Neural cell (in vitro differentiated cells): Measurements from ENCODE around the gene DCTN4. TPM values are rescaled to one million over a fixed set of nuclear protein-coding genes. Genes with fewer than 3 reads are reported as not detected.

Source experiments
- H2AFZ ChIP-seq: fragments of 200-600, 300-800 bp; sonication (generic), shearing (Covaris generic); 2 replicates; pipeline ENCODE4 v1.6.0; 2014; ENCODE audit warnings: low read depth, mild to moderate bottlenecking, antibody characterized with exemption, low read length, moderate library complexity
- H3F3A ChIP-seq: fragments of 200-600 bp; shearing (Covaris generic); 2 replicates; pipeline ENCODE4 v1.6.1; 2016; ENCODE audit warnings: mild to moderate bottlenecking, moderate library complexity, mixed read lengths, antibody characterized with exemption, low read length; ENCODE audit not compliant: insufficient read depth, poor library complexity, severe bottlenecking
- H3K27ac ChIP-seq: fragments of 200-600, 300-800 bp; sonication (generic), shearing (Covaris generic); 2 replicates; pipeline ENCODE4 v1.5.1; 2014; ENCODE audit warnings: mild to moderate bottlenecking, low read length, moderate library complexity
- H3K27me3 ChIP-seq: fragments of 300-800, 200-600 bp; sonication (generic), shearing (Covaris generic); 2 replicates; pipeline ENCODE4 v1.6.0; 2014; ENCODE audit warnings: mild to moderate bottlenecking, low read depth, low read length, moderate library complexity; ENCODE audit not compliant: insufficient read depth
- H3K36me3 ChIP-seq: fragments of 300-800, 200-600 bp; sonication (generic), shearing (Covaris generic); 2 replicates; pipeline ENCODE4 v1.5.1; 2014; ENCODE audit warnings: mild to moderate bottlenecking, antibody characterized with exemption, low read length, moderate library complexity; ENCODE audit not compliant: insufficient read depth
- H3K4me2 ChIP-seq: fragments of 300-800, 200-600 bp; sonication (generic), shearing (Covaris generic); 2 replicates; pipeline ENCODE4 v1.6.0; 2014; ENCODE audit warnings: mild to moderate bottlenecking, low read length
- H3K4me3 ChIP-seq: fragments of 300-800, 200-600 bp; sonication (generic), shearing (Covaris generic); 2 replicates; pipeline ENCODE4 v1.5.1; 2014; ENCODE audit warnings: mild to moderate bottlenecking, low read length, moderate library complexity
- H3K79me2 ChIP-seq: fragments of 200-600 bp; shearing (Covaris generic); replicated peaks from 2 replicates; pipeline ENCODE4 v1.6.0; 2014; ENCODE audit warnings: mild to moderate bottlenecking, low read length, moderate library complexity; ENCODE audit not compliant: insufficient read depth
- H3K9ac ChIP-seq: fragments of 300-800, 200-600 bp; sonication (generic), shearing (Covaris generic); 2 replicates; pipeline ENCODE4 v1.6.1; 2016; ENCODE audit warnings: mild to moderate bottlenecking, low read length, mixed read lengths
- H3K9me2 ChIP-seq: fragments of 200-600 bp; shearing (Covaris generic); 2 replicates; pipeline ENCODE4 v1.6.1; 2016; ENCODE audit warnings: mild to moderate bottlenecking, low read length, mixed read lengths; ENCODE audit not compliant: insufficient read depth
- H3K9me3 ChIP-seq: fragments of 200-600, 300-800 bp; sonication (generic), shearing (Covaris generic); 2 replicates; pipeline ENCODE4 v1.6.1; 2016; ENCODE audit warnings: mild to moderate bottlenecking, mixed run types, low read length, moderate library complexity, mixed read lengths
- H4K20me1 ChIP-seq: fragments of 200-600 bp; shearing (Covaris generic); 2 replicates; pipeline ENCODE4 v1.6.1; 2016; ENCODE audit warnings: mild to moderate bottlenecking, mixed run types; ENCODE audit not compliant: insufficient read depth
- CTCF ChIP-seq: fragments of 450-650 bp; IDR thresholded peaks from 2 replicates; pipeline ENCODE4 v1.5.1; 2014; ENCODE audit warnings: antibody characterized with exemption, mild to moderate bottlenecking, moderate library complexity; ENCODE audit not compliant: poor library complexity, severe bottlenecking
- EP300 ChIP-seq: fragments of 450-650 bp; conservative IDR thresholded peaks from 2 replicates; pipeline ENCODE4 v1.6.1; 2014; ENCODE audit warnings: antibody characterized with exemption, mild to moderate bottlenecking, moderate library complexity; ENCODE audit not compliant: poor library complexity, severe bottlenecking
- EZH2 ChIP-seq: fragments of 200-600, 300-800 bp; shearing (Covaris generic), sonication (generic); IDR thresholded peaks from 2 replicates; pipeline ENCODE4 v1.6.1; 2014; ENCODE audit warnings: antibody characterized with exemption, low read length, borderline replicate concordance, mild to moderate bottlenecking; ENCODE audit not compliant: insufficient read depth, poor library complexity, severe bottlenecking
- MXI1 ChIP-seq: fragments of 450-650 bp; conservative IDR thresholded peaks from 2 replicates; pipeline ENCODE4 v1.6.1; 2014; ENCODE audit warnings: antibody characterized with exemption, mild to moderate bottlenecking; ENCODE audit not compliant: poor library complexity, severe bottlenecking
- POLR2AphosphoS5 ChIP-seq: IDR thresholded peaks from 2 replicates; pipeline ENCODE4 v1.6.1; 2012
- RAD21 ChIP-seq: fragments of 450-650 bp; conservative IDR thresholded peaks from 2 replicates; pipeline ENCODE4 v1.6.1; 2014; ENCODE audit warnings: antibody characterized with exemption, mild to moderate bottlenecking, moderate library complexity
- REST ChIP-seq: IDR thresholded peaks from 2 replicates; pipeline ENCODE4 v1.6.1; 2012; ENCODE audit warnings: borderline replicate concordance
- SMC3 ChIP-seq: fragments of 450-650 bp; conservative IDR thresholded peaks from 2 replicates; pipeline ENCODE4 v1.6.1; 2014; ENCODE audit warnings: antibody characterized with exemption, mild to moderate bottlenecking, moderate library complexity; ENCODE audit not compliant: poor library complexity
- TAF1 ChIP-seq: IDR thresholded peaks from 2 replicates; pipeline ENCODE4 v1.6.1; 2012; ENCODE audit warnings: low read depth
- polyA plus RNA-seq: library from polyadenylated mRNA; depleted of rRNA; stranded (reverse); fragments of >200 nt; gene quantifications from 2 replicates; pipeline ENCODE4 v1.2.3, GENCODE V29; 2014

DCTN4 gene
- polyA plus RNA-seq, 1 donor from 2014 or later: 117 TPM

GRCh38 chr5:150675069-150675468, 83.7 kb downstream of the DCTN4 start:
- Histone ChIP-seq H3K4me2 (no peak overlapping the region), H3K27me3 (peaks cover 30% of the 10 kb centered on the region)

GRCh38 chr5:150674341-150674821, 84.4 kb downstream of the DCTN4 start:
- Histone ChIP-seq H4K20me1 (no peaks in the 10 kb centered on the region), H3K27me3 (peaks cover 30% of the 10 kb centered on the region), H3K36me3 (no peaks in the 10 kb centered on the region), H3K27ac (no peak overlapping the region), H2AFZ (no peak overlapping the region), H3K79me2 (no peaks in the 10 kb centered on the region), H3F3A (no peaks in the 10 kb centered on the region), H3K4me2 (no peak overlapping the region), H3K4me3 (no peak overlapping the region), H3K9ac (no peak overlapping the region), H3K9me2 (no peaks in the 10 kb centered on the region), H3K9me3 (no peaks in the 10 kb centered on the region)
- TF ChIP-seq REST (no peak), TAF1 (no peak), CTCF (no peak), EZH2 (no peak), POLR2AphosphoS5 (no peak), RAD21 (no peak)

More at GRCh38 chr5:150675069-150675468, 83.7 kb downstream of the DCTN4 start:
- Histone ChIP-seq H3K4me3 (no peak overlapping the region), H3F3A (no peaks in the 10 kb centered on the region), H3K36me3 (no peaks in the 10 kb centered on the region), H2AFZ (no peak overlapping the region), H4K20me1 (no peaks in the 10 kb centered on the region), H3K9ac (no peak overlapping the region), H3K9me2 (no peaks in the 10 kb centered on the region), H3K9me3 (no peaks in the 10 kb centered on the region), H3K27ac (no peak overlapping the region), H3K79me2 (no peaks in the 10 kb centered on the region)
- TF ChIP-seq TAF1 (no peak), SMC3 (no peak), EP300 (no peak), EZH2 (no peak), CTCF (no peak), REST (no peak), MXI1 (no peak), RAD21 (no peak), POLR2AphosphoS5 (no peak)
